ENCODE results near the gene HIC1.

The HIC1 gene

GRCh38 chr17:2019723-2020122 lies 35.2 kb upstream of the HIC1 start:
- no peak overlapping the region for H3K4me2 ChIP-seq (ENCODE audit: low read length, poor library complexity, severe bottlenecking)

DNA sequence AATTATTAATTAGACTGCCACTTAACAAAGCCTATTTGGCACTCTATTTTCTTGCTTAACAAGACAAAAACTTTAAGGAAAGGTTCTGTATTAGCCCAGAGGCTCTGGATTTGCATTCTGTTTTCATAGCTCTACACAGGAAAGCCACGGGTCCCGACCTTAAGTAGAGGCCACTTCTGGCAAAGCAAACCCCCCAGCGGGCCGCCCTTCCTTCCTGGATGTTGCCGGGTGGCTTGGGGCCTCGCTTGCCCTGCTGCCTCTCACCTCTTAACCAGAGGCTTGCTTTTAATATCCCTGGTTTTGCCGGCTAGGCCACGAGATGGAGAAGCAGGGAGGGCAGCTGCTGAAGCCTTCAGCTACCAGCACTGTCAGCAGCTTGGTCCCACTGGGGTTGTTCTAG lies 34.2 kb upstream of the HIC1 start:
- H3K23ac ChIP-seq (ENCODE audit: low read length in 2 of 2): no peak overlapping the region
- H3K9ac ChIP-seq (ENCODE audit: low read length): no peak overlapping the region
- H3K4ac ChIP-seq (ENCODE audit: low read depth in 1 of 2, low read length in 2 of 2): no peak overlapping the region
- no peaks in the 10 kb centered on the region for H3K79me1 ChIP-seq (replicated peaks; ENCODE audit: low read length, poor library complexity, severe bottlenecking)
- H2AK5ac ChIP-seq (ENCODE audit: low read length, severe bottlenecking): no peak overlapping the region
- H2BK120ac ChIP-seq (ENCODE audit: low read depth, low read length): no peak overlapping the region
- no peak overlapping the region for H3K14ac ChIP-seq (ENCODE audit: low read length in 2 of 2)
- no peak overlapping the region for H3K18ac ChIP-seq (ENCODE audit: low read depth in 1 of 2, low read length in 2 of 2)
- H2BK5ac ChIP-seq (ENCODE audit: low read depth, low read length, poor library complexity, severe bottlenecking): no peak overlapping the region
- peaks cover 39% of the 10 kb centered on the region for H3K4me1 ChIP-seq (ENCODE audit: control insufficient read depth, insufficient read depth, low read depth, low read length)
- no peak overlapping the region for H3K4me2 ChIP-seq (ENCODE audit: low read length, poor library complexity, severe bottlenecking)
- DNase-seq: no peak
- H3K9me3 ChIP-seq (ENCODE audit: control insufficient read depth, low read length): no peaks in the 10 kb centered on the region
- H3K36me3 ChIP-seq (ENCODE audit: control insufficient read depth in 1 of 2, insufficient read depth in 2 of 2, low read depth in 1 of 2, low read length in 2 of 2): peaks cover 0 to 3% of the 10 kb centered on the region in 2 experiments
- 42% methylated on average over 8 of the region's 8 CpGs for WGBS
- no peak overlapping the region for H3K4me3 ChIP-seq (ENCODE audit: insufficient read depth in 1 of 2, low read depth in 1 of 2, low read length in 2 of 2)
- no peak overlapping the region for H4K8ac ChIP-seq (ENCODE audit: low read length)
- no peak overlapping the region for H3K27ac ChIP-seq (ENCODE audit: low read length, poor library complexity, severe bottlenecking)
- no peak overlapping the region for H2BK15ac ChIP-seq (ENCODE audit: low read depth, poor library complexity, severe bottlenecking)
- peaks cover 70 to 80% of the 10 kb centered on the region in 2 experiments for H3K27me3 ChIP-seq (ENCODE audit: control insufficient read depth in 1 of 2, insufficient read depth in 1 of 2, low read length in 2 of 2)
- H4K91ac ChIP-seq (ENCODE audit: low read length): no peak overlapping the region
- H2AFZ ChIP-seq (ENCODE audit: low read depth, low read length): no peak overlapping the region
- H2BK12ac ChIP-seq (ENCODE audit: low read length in 2 of 2): no peak overlapping the region

More at GRCh38 chr17:2019723-2020122, 35.2 kb upstream of the HIC1 start:
- Histone ChIP-seq H3K79me1 (replicated peaks; ENCODE audit: low read length, poor library complexity, severe bottlenecking) (no peaks in the 10 kb centered on the region), H3K36me3 (ENCODE audit: control insufficient read depth in 1 of 2, insufficient read depth in 2 of 2, low read depth in 1 of 2, low read length in 2 of 2) (peaks cover 0 to 3% of the 10 kb centered on the region in 2 experiments), H3K18ac (ENCODE audit: low read depth in 1 of 2, low read length in 2 of 2) (no peak overlapping the region), H3K4me1 (ENCODE audit: control insufficient read depth, insufficient read depth, low read depth, low read length) (peaks cover 29% of the 10 kb centered on the region), H3K9me3 (ENCODE audit: control insufficient read depth, low read length) (no peaks in the 10 kb centered on the region), H3K23ac (ENCODE audit: low read length in 2 of 2) (no peak overlapping the region), H3K27me3 (ENCODE audit: control insufficient read depth in 1 of 2, insufficient read depth in 1 of 2, low read length in 2 of 2) (peaks cover 76 to 86% of the 10 kb centered on the region in 2 experiments), H3K4ac (ENCODE audit: low read depth in 1 of 2, low read length in 2 of 2) (no peak overlapping the region), H4K8ac (ENCODE audit: low read length) (no peak overlapping the region), H2BK5ac (ENCODE audit: low read depth, low read length, poor library complexity, severe bottlenecking) (no peak overlapping the region), H2AK5ac (ENCODE audit: low read length, severe bottlenecking) (no peak overlapping the region), H2AFZ (ENCODE audit: low read depth, low read length) (no peak overlapping the region), H2BK15ac (ENCODE audit: low read depth, poor library complexity, severe bottlenecking) (no peak overlapping the region), H3K14ac (ENCODE audit: low read length in 2 of 2) (no peak overlapping the region), H3K4me3 (ENCODE audit: insufficient read depth in 1 of 2, low read depth in 1 of 2, low read length in 2 of 2) (no peak overlapping the region), H3K27ac (ENCODE audit: low read length, poor library complexity, severe bottlenecking) (no peak overlapping the region), H4K91ac (ENCODE audit: low read length) (no peak overlapping the region), H2BK12ac (ENCODE audit: low read length in 2 of 2) (no peak overlapping the region), H3K9ac (ENCODE audit: low read length) (no peak overlapping the region), H2BK120ac (ENCODE audit: low read depth, low read length) (no peak overlapping the region)
- 89% methylated on average over 8 of the region's 8 CpGs for WGBS
- no peak for DNase-seq

DNA sequence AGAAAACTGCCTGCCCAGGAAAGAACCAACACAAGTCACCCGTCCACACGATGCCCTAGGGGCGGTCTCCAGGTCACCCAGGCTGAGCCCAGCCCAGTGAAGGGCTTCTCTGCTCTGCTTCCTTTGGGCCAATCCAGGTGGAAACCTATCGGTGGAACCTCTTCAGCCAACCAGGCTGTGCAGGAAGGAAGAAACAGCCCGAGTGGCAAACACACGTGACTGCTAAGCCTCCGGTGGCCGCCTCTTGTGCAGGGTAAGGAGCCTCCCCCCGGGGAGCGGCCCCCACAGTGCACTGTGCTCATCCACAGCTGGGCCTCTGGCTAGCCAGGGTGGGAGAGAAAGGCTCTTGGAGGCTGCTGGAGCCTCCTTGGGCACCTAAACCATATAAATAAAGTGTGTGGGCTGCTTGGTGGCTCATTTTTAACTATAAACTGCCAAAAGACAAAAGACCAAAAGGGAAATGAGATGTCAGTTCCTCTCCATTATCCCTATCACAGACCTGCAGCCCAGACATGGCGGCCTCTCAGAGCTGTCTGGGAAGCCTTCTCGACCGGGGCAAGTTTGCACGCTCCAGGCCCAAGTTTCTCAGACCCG lies 32.2 kb upstream of the HIC1 start:
- Histone ChIP-seq H3K14ac (ENCODE audit: low read length in 2 of 2) (no peak overlapping the region), H2BK120ac (ENCODE audit: low read depth, low read length) (no peak overlapping the region), H2BK12ac (ENCODE audit: low read length in 2 of 2) (no peak overlapping the region), H3K4me3 (ENCODE audit: insufficient read depth in 1 of 2, low read depth in 1 of 2, low read length in 2 of 2) (no peak overlapping the region), H3K18ac (ENCODE audit: low read depth in 1 of 2, low read length in 2 of 2) (no peak overlapping the region), H4K91ac (ENCODE audit: low read length) (no peak overlapping the region), H2AK5ac (ENCODE audit: low read length, severe bottlenecking) (no peak overlapping the region), H3K79me1 (replicated peaks; ENCODE audit: low read length, poor library complexity, severe bottlenecking) (no peaks in the 10 kb centered on the region), H3K27me3 (ENCODE audit: control insufficient read depth in 1 of 2, insufficient read depth in 1 of 2, low read length in 2 of 2) (peaks cover 67 to 80% of the 10 kb centered on the region in 2 experiments), H3K9me3 (ENCODE audit: control insufficient read depth, low read length) (no peaks in the 10 kb centered on the region), H4K8ac (ENCODE audit: low read length) (peak overlapping the region; percentile 53), H2AFZ (ENCODE audit: low read depth, low read length) (no peak overlapping the region), H3K4me2 (ENCODE audit: low read length, poor library complexity, severe bottlenecking) (no peak overlapping the region), H3K23ac (ENCODE audit: low read length in 2 of 2) (no peak overlapping the region), H3K36me3 (ENCODE audit: control insufficient read depth in 1 of 2, insufficient read depth in 2 of 2, low read depth in 1 of 2, low read length in 2 of 2) (no peaks in the 10 kb centered on the region), H3K27ac (ENCODE audit: low read length, poor library complexity, severe bottlenecking) (no peak overlapping the region), H3K4me1 (ENCODE audit: control insufficient read depth, insufficient read depth, low read depth, low read length) (peaks cover 32% of the 10 kb centered on the region), H2BK15ac (ENCODE audit: low read depth, poor library complexity, severe bottlenecking) (no peak overlapping the region), H3K9ac (ENCODE audit: low read length) (no peak overlapping the region), H2BK5ac (ENCODE audit: low read depth, low read length, poor library complexity, severe bottlenecking) (no peak overlapping the region), H3K4ac (ENCODE audit: low read depth in 1 of 2, low read length in 2 of 2) (no peak overlapping the region)
- no peak for DNase-seq
- WGBS: 90% methylated on average over 15 of the region's 15 CpGs

DNA sequence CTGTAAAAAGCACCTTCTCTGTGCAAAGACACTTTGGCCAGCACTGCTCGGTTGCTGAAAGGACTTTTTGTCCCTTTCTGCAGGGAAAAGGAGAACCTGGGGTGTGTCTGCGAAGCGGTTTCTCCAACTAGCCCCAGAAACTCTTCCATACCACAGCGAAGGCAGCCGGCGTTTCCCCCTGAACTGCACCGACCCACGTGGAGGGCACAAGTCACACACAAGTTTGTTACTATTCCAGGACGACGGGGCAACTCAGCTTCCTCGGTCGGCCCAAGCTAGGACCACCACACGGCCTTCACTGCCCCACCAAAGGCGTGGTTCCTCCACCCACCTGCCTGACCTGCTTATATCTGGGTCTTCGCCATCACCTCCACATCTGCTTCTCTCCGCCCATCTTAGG lies 31.6 kb upstream of the HIC1 start:
- Histone ChIP-seq H2AK5ac (ENCODE audit: low read length, severe bottlenecking) (no peak overlapping the region), H3K14ac (ENCODE audit: low read length in 2 of 2) (no peak overlapping the region), H3K4me1 (ENCODE audit: control insufficient read depth, insufficient read depth, low read depth, low read length) (peaks cover 29% of the 10 kb centered on the region), H3K4ac (ENCODE audit: low read depth in 1 of 2, low read length in 2 of 2) (no peak overlapping the region), H2BK15ac (ENCODE audit: low read depth, poor library complexity, severe bottlenecking) (no peak overlapping the region), H3K23ac (ENCODE audit: low read length in 2 of 2) (no peak overlapping the region), H3K18ac (ENCODE audit: low read depth in 1 of 2, low read length in 2 of 2) (no peak overlapping the region), H3K4me3 (ENCODE audit: insufficient read depth in 1 of 2, low read depth in 1 of 2, low read length in 2 of 2) (no peak overlapping the region), H2BK12ac (ENCODE audit: low read length in 2 of 2) (no peak overlapping the region), H2BK120ac (ENCODE audit: low read depth, low read length) (no peak overlapping the region), H2BK5ac (ENCODE audit: low read depth, low read length, poor library complexity, severe bottlenecking) (no peak overlapping the region), H3K36me3 (ENCODE audit: control insufficient read depth in 1 of 2, insufficient read depth in 2 of 2, low read depth in 1 of 2, low read length in 2 of 2) (no peaks in the 10 kb centered on the region), H4K8ac (ENCODE audit: low read length) (no peak overlapping the region), H3K9ac (ENCODE audit: low read length) (no peak overlapping the region), H3K79me1 (replicated peaks; ENCODE audit: low read length, poor library complexity, severe bottlenecking) (no peaks in the 10 kb centered on the region), H3K27me3 (ENCODE audit: control insufficient read depth in 1 of 2, insufficient read depth in 1 of 2, low read length in 2 of 2) (peaks cover 63 to 76% of the 10 kb centered on the region in 2 experiments), H3K27ac (ENCODE audit: low read length, poor library complexity, severe bottlenecking) (no peak overlapping the region), H4K91ac (ENCODE audit: low read length) (no peak overlapping the region), H3K9me3 (ENCODE audit: control insufficient read depth, low read length) (no peaks in the 10 kb centered on the region), H3K4me2 (ENCODE audit: low read length, poor library complexity, severe bottlenecking) (no peak overlapping the region), H2AFZ (ENCODE audit: low read depth, low read length) (no peak overlapping the region)
- 50% methylated on average over 16 of the region's 16 CpGs for WGBS
- DNase-seq: no peak

Data from mesenchymal stem cell (in vitro differentiated cells and primary cell).